ENCODE data around the gene TPD52L1.

DNA sequence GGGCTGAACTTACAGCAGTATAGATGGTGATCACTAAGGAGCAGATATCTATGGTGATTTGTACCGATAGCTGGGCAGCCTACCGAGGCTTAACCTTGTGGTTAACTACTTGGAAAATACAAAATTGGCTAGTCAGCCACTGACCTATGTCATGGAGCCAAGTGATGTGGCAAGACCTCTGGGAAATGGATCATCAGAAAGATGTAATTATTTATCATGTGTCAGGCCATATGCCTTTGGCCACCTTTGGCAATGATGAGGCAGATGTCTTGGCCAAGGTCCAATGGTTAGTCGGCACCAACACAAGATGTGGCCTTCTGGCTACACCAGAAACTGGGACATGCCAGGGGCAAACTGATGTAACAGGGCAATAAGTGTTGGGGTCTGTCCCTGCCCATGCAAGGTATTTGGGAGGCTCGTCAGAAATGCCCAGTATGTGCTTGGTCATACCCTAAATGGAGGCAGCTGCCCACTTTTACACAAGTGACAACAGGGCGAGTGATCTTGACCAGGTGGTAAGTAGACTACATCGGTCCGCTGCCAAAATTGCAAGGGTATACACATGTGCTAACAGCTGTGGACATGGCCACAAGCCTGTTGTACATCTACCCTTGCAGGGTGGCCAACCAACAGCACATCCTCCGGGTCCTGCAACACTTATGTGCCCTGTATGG, 118.0 kb downstream of the TPD52L1 start:
- TF ChIP-seq ZNF232 (CRISPR knock-in tag; IDR thresholded peaks at IDR 0.05) (no peak), CREM (CRISPR knock-in tag; IDR thresholded peaks at IDR 0.05) (no peak), CBFB (CRISPR knock-in tag; IDR thresholded peaks at IDR 0.05; ENCODE audit: low read depth) (no peak), ZNF317 (CRISPR knock-in tag; IDR thresholded peaks at IDR 0.05; ENCODE audit: borderline replicate concordance, low read depth) (no peak)
- TF ChIP-seq, protein P1, sequence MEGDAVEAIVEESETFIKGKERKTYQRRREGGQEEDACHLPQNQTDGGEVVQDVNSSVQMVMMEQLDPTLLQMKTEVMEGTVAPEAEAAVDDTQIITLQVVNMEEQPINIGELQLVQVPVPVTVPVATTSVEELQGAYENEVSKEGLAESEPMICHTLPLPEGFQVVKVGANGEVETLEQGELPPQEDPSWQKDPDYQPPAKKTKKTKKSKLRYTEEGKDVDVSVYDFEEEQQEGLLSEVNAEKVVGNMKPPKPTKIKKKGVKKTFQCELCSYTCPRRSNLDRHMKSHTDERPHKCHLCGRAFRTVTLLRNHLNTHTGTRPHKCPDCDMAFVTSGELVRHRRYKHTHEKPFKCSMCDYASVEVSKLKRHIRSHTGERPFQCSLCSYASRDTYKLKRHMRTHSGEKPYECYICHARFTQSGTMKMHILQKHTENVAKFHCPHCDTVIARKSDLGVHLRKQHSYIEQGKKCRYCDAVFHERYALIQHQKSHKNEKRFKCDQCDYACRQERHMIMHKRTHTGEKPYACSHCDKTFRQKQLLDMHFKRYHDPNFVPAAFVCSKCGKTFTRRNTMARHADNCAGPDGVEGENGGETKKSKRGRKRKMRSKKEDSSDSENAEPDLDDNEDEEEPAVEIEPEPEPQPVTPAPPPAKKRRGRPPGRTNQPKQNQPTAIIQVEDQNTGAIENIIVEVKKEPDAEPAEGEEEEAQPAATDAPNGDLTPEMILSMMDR (IDR thresholded peaks at IDR 0.05) = no peak
- TF ChIP-seq, protein P2, sequence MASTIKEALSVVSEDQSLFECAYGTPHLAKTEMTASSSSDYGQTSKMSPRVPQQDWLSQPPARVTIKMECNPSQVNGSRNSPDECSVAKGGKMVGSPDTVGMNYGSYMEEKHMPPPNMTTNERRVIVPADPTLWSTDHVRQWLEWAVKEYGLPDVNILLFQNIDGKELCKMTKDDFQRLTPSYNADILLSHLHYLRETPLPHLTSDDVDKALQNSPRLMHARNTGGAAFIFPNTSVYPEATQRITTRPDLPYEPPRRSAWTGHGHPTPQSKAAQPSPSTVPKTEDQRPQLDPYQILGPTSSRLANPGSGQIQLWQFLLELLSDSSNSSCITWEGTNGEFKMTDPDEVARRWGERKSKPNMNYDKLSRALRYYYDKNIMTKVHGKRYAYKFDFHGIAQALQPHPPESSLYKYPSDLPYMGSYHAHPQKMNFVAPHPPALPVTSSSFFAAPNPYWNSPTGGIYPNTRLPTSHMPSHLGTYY (CRISPR knock-in tag; IDR thresholded peaks at IDR 0.05) = no peak
- TF ChIP-seq, protein P3, sequence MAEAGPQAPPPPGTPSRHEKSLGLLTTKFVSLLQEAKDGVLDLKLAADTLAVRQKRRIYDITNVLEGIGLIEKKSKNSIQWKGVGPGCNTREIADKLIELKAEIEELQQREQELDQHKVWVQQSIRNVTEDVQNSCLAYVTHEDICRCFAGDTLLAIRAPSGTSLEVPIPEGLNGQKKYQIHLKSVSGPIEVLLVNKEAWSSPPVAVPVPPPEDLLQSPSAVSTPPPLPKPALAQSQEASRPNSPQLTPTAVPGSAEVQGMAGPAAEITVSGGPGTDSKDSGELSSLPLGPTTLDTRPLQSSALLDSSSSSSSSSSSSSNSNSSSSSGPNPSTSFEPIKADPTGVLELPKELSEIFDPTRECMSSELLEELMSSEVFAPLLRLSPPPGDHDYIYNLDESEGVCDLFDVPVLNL (CRISPR knock-in tag; IDR thresholded peaks at IDR 0.05; ENCODE audit: borderline replicate concordance, low read depth) = no peak

All from WTC11 (cell line).